K562 (cell line): ENCODE results near the gene ERC2. TPM values are rescaled to one million over a fixed set of nuclear protein-coding genes. Genes with fewer than 3 reads are reported as not detected.

ENCODE experiments used
- ATAC-seq: fragments of 200-7000 bp; cut with Tn5 transposase; 3 replicates; pipeline ENCODE4 v1.9.1; 2020; ENCODE audit warnings: moderate library complexity
- BruUV-seq: library from RNA; stranded (reverse); fragments of 400-500 nt; replicated peaks from 2 replicates; lab custom pipeline; 2021; lab: Mats Ljungman, UMichigan
- CTCF ChIA-PET: fragments of 300-600 bp; formaldehyde crosslinking; extraction: SDS; loops from one replicate; lab custom pipeline; 2021; ENCODE audit warnings: low intra/inter-chr PET ratio; lab: Yijun Ruan, JAX
- POLR2A ChIA-PET: fragments of 300-600, 350-650 bp; sonication (Branson Sonifier 250); formaldehyde crosslinking; extraction: SDS; loops from one replicate; lab custom pipeline; 2021; ENCODE audit warnings: antibody characterized with exemption, inconsistent platforms; lab: Yijun Ruan, JAX
- DNase-seq, 4 experiments: peaks; one replicate each; pipeline versions ENCODE4 v3.0.0 to v3.0.0-alpha.2; 2011 to 2018; ENCODE audit warnings: low spot score in 3 of 4, mixed read lengths in 3 of 4; ENCODE audit errors: extremely low read depth in 1 of 4
- FAIRE-seq: peaks from 2 replicates; lab custom pipeline; 2011; peaks lifted over from hg19 to GRCh38; lab: Jason Lieb, UNC
- H2AFZ ChIP-seq: 2 replicates; pipeline ENCODE4 v1.6.0; 2011; ENCODE audit warnings: low read depth, low read length, control low read depth, inconsistent platforms
- H3K27ac ChIP-seq: fragments of 200-600 bp; 3 replicates; pipeline ENCODE4 v1.8.0; 2011; ENCODE audit warnings: low read depth, mild to moderate bottlenecking, control low read depth, inconsistent platforms, low read length, moderate library complexity, mixed read lengths; ENCODE audit errors: extremely low read depth
- H3K27me3 ChIP-seq, 2 experiments: fragments of 300-600 bp in 1 of 2; 2 replicates in 1 of 2; 3 replicates in 1 of 2; pipeline versions ENCODE4 v1.6.0 to v1.8.0; 2011; ENCODE audit warnings: inconsistent platforms in 2 of 2, low read length in 2 of 2, mild to moderate bottlenecking in 1 of 2, mixed read lengths in 1 of 2, moderate library complexity in 1 of 2; ENCODE audit not compliant: control insufficient read depth in 2 of 2, insufficient read depth in 2 of 2
- H3K36me3 ChIP-seq: fragments of 300-600 bp; 3 replicates; pipeline ENCODE4 v1.8.0; 2011; ENCODE audit warnings: mild to moderate bottlenecking, low read length, inconsistent platforms; ENCODE audit not compliant: control insufficient read depth, insufficient read depth
- H3K4me1 ChIP-seq, 2 experiments: fragments of 200-600 bp in 1 of 2; replicated peaks in 1 of 2; 2 replicates in 1 of 2; 3 replicates in 1 of 2; pipeline versions ENCODE4 v1.5.1 to v1.8.0; 2011; ENCODE audit warnings: inconsistent platforms in 2 of 2, low read length in 2 of 2, mild to moderate bottlenecking in 1 of 2, mixed read lengths in 1 of 2, moderate library complexity in 1 of 2; ENCODE audit not compliant: control insufficient read depth in 2 of 2, insufficient read depth in 2 of 2
- H3K4me2 ChIP-seq: 2 replicates; pipeline ENCODE4 v1.6.1; 2011; ENCODE audit warnings: low read length, control low read depth, inconsistent platforms, mixed read lengths; ENCODE audit not compliant: insufficient read depth
- H3K4me3 ChIP-seq: fragments of 200-600 bp; sonication (generic), shearing (Covaris generic); 2 replicates; pipeline ENCODE4 v1.5.1; 2016; ENCODE audit warnings: control low read depth, inconsistent platforms
- H3K79me2 ChIP-seq: fragments of 200-600 bp; 3 replicates; pipeline ENCODE4 v1.8.0; 2011; ENCODE audit warnings: low read length, inconsistent platforms; ENCODE audit not compliant: control insufficient read depth, insufficient read depth
- H3K9ac ChIP-seq, 2 experiments: 2 replicates each; pipeline versions ENCODE4 v1.6.0 to v1.6.1; 2011; ENCODE audit warnings: low read depth in 2 of 2, low read length in 2 of 2, control low read depth in 1 of 2, inconsistent platforms in 1 of 2, mild to moderate bottlenecking in 1 of 2, mixed read lengths in 1 of 2; ENCODE audit not compliant: insufficient read depth in 1 of 2
- H3K9me1 ChIP-seq: one replicate; pipeline ENCODE4 v1.6.0; 2011; ENCODE audit warnings: inconsistent platforms, mild to moderate bottlenecking, low read length, moderate library complexity; ENCODE audit not compliant: control insufficient read depth, insufficient read depth
- H3K9me3 ChIP-seq: replicated peaks from 2 replicates; pipeline ENCODE4 v1.5.1; 2011; ENCODE audit warnings: low read depth, low read length, inconsistent platforms; ENCODE audit not compliant: control insufficient read depth, insufficient read depth
- H4K20me1 ChIP-seq: replicated peaks from 2 replicates; pipeline ENCODE4 v1.6.1; 2011; ENCODE audit warnings: low read length, inconsistent platforms, mixed read lengths; ENCODE audit not compliant: control insufficient read depth, insufficient read depth
- DACH1 ChIP-seq: fragments of 450-650 bp; IDR thresholded peaks from 2 replicates; pipeline ENCODE4 v1.6.1; 2018; ENCODE audit not compliant: partially characterized antibody
- EWSR1 ChIP-seq: fragments of 450-650 bp; IDR thresholded peaks from 2 replicates; pipeline ENCODE4 v1.6.1; 2018; ENCODE audit warnings: borderline replicate concordance, mild to moderate bottlenecking, low read depth, moderate library complexity; ENCODE audit not compliant: partially characterized antibody
- GABPA ChIP-seq: fragments of 200-800 bp; sonication (Bioruptor generic); conservative IDR thresholded peaks from 2 replicates; pipeline ENCODE4 v1.6.1; 2016; ENCODE audit warnings: low read depth, missing genetic modification characterization, missing compliant biosample characterization
- GTF2E2 ChIP-seq: fragments of 200-800 bp; sonication (Bioruptor generic); IDR thresholded peaks from 2 replicates; pipeline ENCODE4 v1.6.1; 2016; ENCODE audit warnings: missing genetic modification characterization, missing compliant biosample characterization
- PTRF ChIP-seq: fragments of 450-650 bp; IDR thresholded peaks from 2 replicates; pipeline ENCODE4 v1.6.1; 2016; ENCODE audit warnings: mild to moderate bottlenecking, missing genetic modification characterization, missing compliant biosample characterization
- WGBS: fragments of 100-300 bp; shearing (Covaris generic); methylation state at CpG from one replicate; pipeline ENCODE4 v1.1.6; 2016; ENCODE audit warnings: low coverage, mixed read lengths; ENCODE audit not compliant: insufficient coverage; ENCODE audit errors: missing lambda C conversion rate; 5-methylcytosine and 5-hydroxymethylcytosine counted together
- in situ Hi-C: fragments of 300-500 bp; cut with MboI; formaldehyde crosslinking; loops from 4 replicates; pipeline ENCODE4 v1.15.0; 2018; ENCODE audit warnings: inconsistent platforms, mixed read lengths
- intact Hi-C: fragments of 100-400 bp; cut with micrococcal nuclease; formaldehyde crosslinking; loops from 2 replicates; pipeline ENCODE4 v1.14.2; 2022
- polyA plus RNA-seq, 8 experiments: library from polyadenylated mRNA; depleted of rRNA in 4 of 8; stranded (reverse) in 5 of 8; unstranded in 3 of 8; fragments of >200 nt; fragmentation: Nextera tagmentation in 2 of 8; fragmentation: Illumina TruSeq in 1 of 8; extraction: Ambion mirVana in 2 of 8; extraction: Trizol in 1 of 8; gene quantifications; 2 replicates each; pipeline versions ENCODE4 v1.2.1 to v1.2.3, GENCODE V29; 2011 to 2014; ENCODE audit warnings: inconsistent platforms in 1 of 8, missing spikeins in 1 of 8
- total RNA-seq, 7 experiments: library from RNA; depleted of rRNA in 6 of 7; stranded (reverse); fragments of >200 nt in 6 of 7; fragmentation: Illumina TruSeq in 2 of 7; extraction: Trizol in 2 of 7; gene quantifications; 2 replicates each; pipeline versions ENCODE4 v1.2.1 to v1.2.3, GENCODE V29; 2011 to 2021; ENCODE audit warnings: low replicate concordance in 1 of 7
- TF ChIP-seq, protein P1 (sequence below): fragments of 250-450 bp; sonication (Bioruptor Pico); IDR thresholded peaks from 2 replicates; pipeline ENCODE4 v1.8.0; 2021; ENCODE audit warnings: moderate library complexity, mild to moderate bottlenecking, inconsistent platforms
- TF ChIP-seq, protein P2 (sequence below): fragments of 200-800 bp; sonication (Bioruptor generic); IDR thresholded peaks from 2 replicates; pipeline ENCODE4 v1.6.1; 2017; ENCODE audit warnings: missing genetic modification characterization, missing compliant biosample characterization

The ERC2 gene
- total and polyA plus RNA-seq, 9 of the 15 experiments (the other 6 are each of a cell fraction or from before 2014, with no cell fraction given), result 0.04 to 0.18 (median 0.07) TPM; not detected in 2

DNA sequence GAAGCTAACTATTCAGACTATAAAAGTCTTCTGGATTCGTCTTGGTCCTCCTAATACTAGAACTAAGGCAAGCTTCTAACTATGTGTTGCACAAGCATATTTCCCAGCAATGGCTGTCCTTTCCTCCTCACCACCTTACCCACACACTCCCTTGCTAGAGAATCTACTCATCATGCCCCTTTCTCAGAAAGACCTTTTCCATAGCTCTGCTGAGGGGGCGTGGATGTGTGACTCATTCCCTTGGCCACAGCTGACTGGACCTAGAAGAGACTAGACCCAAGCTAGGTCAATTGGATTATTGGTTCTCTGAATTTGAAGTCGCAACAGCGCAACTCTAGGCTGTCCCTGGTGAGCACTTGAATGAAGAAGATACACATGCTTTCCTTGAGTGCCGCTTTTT, 47.1 kb downstream of the ERC2 start:
- no peak for ATAC-seq
- H3K27me3 ChIP-seq, result no peaks in the 10 kb centered on the region
- no peak for DNase-seq
- TF ChIP-seq GABPA (tag) (no peak), DACH1 (no peak), PTRF (no peak), EWSR1 (no peak), GTF2E2 (no peak)
- TF ChIP-seq, protein P1, sequence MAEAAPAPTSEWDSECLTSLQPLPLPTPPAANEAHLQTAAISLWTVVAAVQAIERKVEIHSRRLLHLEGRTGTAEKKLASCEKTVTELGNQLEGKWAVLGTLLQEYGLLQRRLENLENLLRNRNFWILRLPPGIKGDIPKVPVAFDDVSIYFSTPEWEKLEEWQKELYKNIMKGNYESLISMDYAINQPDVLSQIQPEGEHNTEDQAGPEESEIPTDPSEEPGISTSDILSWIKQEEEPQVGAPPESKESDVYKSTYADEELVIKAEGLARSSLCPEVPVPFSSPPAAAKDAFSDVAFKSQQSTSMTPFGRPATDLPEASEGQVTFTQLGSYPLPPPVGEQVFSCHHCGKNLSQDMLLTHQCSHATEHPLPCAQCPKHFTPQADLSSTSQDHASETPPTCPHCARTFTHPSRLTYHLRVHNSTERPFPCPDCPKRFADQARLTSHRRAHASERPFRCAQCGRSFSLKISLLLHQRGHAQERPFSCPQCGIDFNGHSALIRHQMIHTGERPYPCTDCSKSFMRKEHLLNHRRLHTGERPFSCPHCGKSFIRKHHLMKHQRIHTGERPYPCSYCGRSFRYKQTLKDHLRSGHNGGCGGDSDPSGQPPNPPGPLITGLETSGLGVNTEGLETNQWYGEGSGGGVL (CRISPR knock-in tag), result no peak
- TF ChIP-seq, protein P2, sequence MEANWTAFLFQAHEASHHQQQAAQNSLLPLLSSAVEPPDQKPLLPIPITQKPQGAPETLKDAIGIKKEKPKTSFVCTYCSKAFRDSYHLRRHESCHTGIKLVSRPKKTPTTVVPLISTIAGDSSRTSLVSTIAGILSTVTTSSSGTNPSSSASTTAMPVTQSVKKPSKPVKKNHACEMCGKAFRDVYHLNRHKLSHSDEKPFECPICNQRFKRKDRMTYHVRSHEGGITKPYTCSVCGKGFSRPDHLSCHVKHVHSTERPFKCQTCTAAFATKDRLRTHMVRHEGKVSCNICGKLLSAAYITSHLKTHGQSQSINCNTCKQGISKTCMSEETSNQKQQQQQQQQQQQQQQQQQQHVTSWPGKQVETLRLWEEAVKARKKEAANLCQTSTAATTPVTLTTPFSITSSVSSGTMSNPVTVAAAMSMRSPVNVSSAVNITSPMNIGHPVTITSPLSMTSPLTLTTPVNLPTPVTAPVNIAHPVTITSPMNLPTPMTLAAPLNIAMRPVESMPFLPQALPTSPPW, result no peak
- no TSS peak for BruUV-seq
- no peak overlapping the region for H3K4me3 ChIP-seq
- CTCF ChIA-PET, result no interaction called here
- H2AFZ ChIP-seq, result no peak overlapping the region
- FAIRE-seq, result no peak
- no peak overlapping the region for H3K9ac ChIP-seq
- H3K4me1 ChIP-seq, result no peaks in the 10 kb centered on the region
- in situ Hi-C loops (no loop called here), intact Hi-C loops (no loop called here)
- no peaks in the 10 kb centered on the region for H3K79me2 ChIP-seq
- no peak overlapping the region for H3K27ac ChIP-seq
- no peaks in the 10 kb centered on the region for H4K20me1 ChIP-seq
- H3K4me2 ChIP-seq, result no peak overlapping the region
- H3K9me3 ChIP-seq, result no peaks in the 10 kb centered on the region
- H3K9me1 ChIP-seq, result no peaks in the 10 kb centered on the region
- POLR2A ChIA-PET, result no interaction called here
- WGBS, result 0% methylated on average over 5 of the region's 5 CpGs
- H3K36me3 ChIP-seq, result no peaks in the 10 kb centered on the region
